ENCODE data around the gene FURIN. TPM values are rescaled to one million over a fixed set of nuclear protein-coding genes. Genes with fewer than 3 reads are reported as not detected.
"Not testable (repeated sequence)": the region's sequence is repeated elsewhere in the genome, so short reads cannot be mapped to it uniquely, and the experiment has no call there.

The FURIN gene
- total and polyA plus RNA-seq, 2 experiments from 2014 or later: 57.7 to 79.6 TPM

DNA sequence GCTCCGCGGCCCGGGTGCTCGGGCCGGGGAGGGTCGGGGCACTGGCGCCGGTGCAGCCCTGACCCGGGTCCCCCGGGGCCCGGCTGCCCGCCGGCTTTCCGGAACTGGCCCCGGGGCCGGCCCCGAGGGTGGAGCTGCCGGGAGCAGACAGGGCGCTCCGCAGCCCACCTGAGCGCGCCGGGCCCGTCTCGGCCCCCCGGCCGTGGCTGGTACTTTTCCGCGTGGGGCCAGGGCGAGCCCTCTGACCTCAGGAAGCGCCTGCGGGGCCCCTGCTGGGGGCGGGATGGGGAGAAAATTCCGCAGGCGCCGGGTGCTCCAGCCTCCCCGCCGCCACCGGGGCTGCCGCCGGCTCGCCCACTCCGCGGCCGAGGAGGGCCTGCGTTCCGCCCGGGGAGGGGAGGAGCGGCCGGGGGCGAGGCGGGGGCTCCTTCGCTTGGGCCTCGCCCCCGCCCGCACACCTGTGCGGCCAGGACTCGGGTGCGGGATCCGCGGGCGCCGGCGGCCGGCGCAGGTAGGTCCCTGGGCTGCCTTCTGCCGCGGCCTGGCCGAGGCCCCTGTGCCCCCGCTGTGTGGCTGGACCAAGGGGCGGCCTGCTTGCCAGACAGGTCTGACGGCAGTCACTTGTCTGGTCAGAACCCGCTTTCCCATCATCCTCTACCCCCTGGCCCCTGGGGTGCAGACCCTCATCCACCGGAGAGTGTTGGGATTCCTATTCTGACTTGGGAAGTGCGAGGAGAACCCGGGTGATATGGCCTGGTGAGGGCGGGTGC lies 3.5 kb downstream of the FURIN start:
- peaks cover 6% of the 10 kb centered on the region for H3K36me3 ChIP-seq
- H3K9me3 ChIP-seq (ENCODE audit: low read depth): no peaks in the 10 kb centered on the region
- TF ChIP-seq, protein P1, sequence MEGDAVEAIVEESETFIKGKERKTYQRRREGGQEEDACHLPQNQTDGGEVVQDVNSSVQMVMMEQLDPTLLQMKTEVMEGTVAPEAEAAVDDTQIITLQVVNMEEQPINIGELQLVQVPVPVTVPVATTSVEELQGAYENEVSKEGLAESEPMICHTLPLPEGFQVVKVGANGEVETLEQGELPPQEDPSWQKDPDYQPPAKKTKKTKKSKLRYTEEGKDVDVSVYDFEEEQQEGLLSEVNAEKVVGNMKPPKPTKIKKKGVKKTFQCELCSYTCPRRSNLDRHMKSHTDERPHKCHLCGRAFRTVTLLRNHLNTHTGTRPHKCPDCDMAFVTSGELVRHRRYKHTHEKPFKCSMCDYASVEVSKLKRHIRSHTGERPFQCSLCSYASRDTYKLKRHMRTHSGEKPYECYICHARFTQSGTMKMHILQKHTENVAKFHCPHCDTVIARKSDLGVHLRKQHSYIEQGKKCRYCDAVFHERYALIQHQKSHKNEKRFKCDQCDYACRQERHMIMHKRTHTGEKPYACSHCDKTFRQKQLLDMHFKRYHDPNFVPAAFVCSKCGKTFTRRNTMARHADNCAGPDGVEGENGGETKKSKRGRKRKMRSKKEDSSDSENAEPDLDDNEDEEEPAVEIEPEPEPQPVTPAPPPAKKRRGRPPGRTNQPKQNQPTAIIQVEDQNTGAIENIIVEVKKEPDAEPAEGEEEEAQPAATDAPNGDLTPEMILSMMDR (IDR thresholded peaks at IDR 0.05; ENCODE audit: low read depth, low read length): no peak
- H3K27me3 ChIP-seq: no peaks in the 10 kb centered on the region
- peak overlapping the region; percentile 69 for H3K4me3 ChIP-seq
- H3K27ac ChIP-seq: peak overlapping the region; percentile 99
- peak in 1 of 2 donors; percentile 47 for DNase-seq (ENCODE audit: low read depth in 1 of 2, low spot score in 1 of 2)
- H3K4me1 ChIP-seq (ENCODE audit: low read depth): peaks cover 36% of the 10 kb centered on the region

DNA sequence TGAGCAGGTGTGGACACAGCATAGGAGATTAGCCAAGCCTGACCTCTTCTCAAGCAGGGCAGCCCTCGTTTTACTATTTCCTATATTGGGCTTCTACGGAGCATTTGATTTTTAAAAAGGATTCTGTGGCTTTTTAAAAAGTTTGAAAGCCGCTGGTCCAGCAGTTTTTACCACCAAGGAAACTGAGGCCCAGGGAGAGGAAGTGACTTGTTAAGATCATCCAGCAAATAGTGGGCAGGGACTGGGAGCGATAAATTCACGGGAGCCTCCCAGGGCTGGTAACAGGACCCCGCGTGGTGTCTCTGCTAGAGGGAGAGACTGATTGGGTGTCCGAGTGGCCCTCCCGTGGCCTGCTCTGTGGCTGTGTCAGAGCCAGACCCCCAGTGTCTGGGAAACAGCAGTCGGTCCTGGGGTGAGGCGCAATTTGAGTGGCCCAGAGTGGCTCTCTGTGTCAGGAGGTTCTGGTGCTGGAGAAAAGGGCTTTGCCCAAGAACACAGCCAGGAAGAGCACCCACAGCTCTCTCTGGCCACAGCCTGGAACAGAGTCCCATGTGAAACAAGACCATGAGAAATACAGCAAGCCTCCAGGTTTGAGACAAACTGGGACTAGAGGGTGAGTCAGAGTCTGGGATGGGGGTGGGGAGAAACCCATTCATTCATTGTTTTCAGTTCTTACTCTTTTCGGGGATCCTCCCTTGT lies 4.2 kb downstream of the FURIN start:
- H3K27ac ChIP-seq: peak overlapping the region; percentile 99

DNA sequence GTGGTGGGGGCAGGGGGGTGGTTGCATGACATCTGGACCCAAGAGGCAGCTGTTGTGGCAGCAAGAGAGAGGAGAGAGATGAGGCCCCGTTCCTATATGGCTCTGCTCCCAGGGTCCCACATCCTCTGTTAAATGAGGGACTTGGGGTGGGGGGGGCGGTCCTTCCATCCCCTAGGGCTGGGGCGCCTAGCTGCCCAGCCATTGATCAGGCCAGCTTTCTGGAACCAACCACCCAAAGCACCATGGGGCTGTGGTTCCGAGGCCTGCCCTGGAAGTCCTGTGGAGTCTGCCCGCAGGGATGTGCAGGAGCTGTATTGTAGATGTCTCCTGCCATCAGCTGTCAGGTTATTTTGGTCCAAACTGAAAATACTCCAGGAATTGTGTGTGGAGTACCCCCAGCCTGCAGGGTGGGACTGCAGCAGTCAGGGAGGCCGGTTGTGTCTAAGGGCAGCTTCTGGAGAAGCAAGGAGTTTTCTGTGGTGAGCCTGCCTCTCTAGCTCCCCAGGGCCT lies 5.2 kb downstream of the FURIN start:
- Histone ChIP-seq H3K9me3 (ENCODE audit: low read depth) (no peaks in the 10 kb centered on the region), H3K4me3 (no peak overlapping the region), H3K27me3 (no peaks in the 10 kb centered on the region), H3K36me3 (peaks cover 15% of the 10 kb centered on the region), H3K27ac (peak overlapping the region; percentile 99), H3K4me1 (ENCODE audit: low read depth) (peaks cover 36% of the 10 kb centered on the region)
- TF ChIP-seq, protein P1 (IDR thresholded peaks at IDR 0.05; ENCODE audit: low read depth, low read length): no peak
- DNase-seq (ENCODE audit: low read depth in 1 of 2, low spot score in 1 of 2): no peak

More for the DNA sequence above, 4.2 kb downstream of the FURIN start:
- Histone ChIP-seq H3K27me3 (no peaks in the 10 kb centered on the region), H3K9me3 (ENCODE audit: low read depth) (no peaks in the 10 kb centered on the region), H3K4me1 (ENCODE audit: low read depth) (peaks cover 36% of the 10 kb centered on the region), H3K4me3 (peak overlapping the region; percentile 69), H3K36me3 (peaks cover 10% of the 10 kb centered on the region)
- TF ChIP-seq, protein P1 (IDR thresholded peaks at IDR 0.05; ENCODE audit: low read depth, low read length): no peak
- peak in 1 of 2 donors; percentile 69 for DNase-seq (ENCODE audit: low read depth in 1 of 2, low spot score in 1 of 2)

DNA sequence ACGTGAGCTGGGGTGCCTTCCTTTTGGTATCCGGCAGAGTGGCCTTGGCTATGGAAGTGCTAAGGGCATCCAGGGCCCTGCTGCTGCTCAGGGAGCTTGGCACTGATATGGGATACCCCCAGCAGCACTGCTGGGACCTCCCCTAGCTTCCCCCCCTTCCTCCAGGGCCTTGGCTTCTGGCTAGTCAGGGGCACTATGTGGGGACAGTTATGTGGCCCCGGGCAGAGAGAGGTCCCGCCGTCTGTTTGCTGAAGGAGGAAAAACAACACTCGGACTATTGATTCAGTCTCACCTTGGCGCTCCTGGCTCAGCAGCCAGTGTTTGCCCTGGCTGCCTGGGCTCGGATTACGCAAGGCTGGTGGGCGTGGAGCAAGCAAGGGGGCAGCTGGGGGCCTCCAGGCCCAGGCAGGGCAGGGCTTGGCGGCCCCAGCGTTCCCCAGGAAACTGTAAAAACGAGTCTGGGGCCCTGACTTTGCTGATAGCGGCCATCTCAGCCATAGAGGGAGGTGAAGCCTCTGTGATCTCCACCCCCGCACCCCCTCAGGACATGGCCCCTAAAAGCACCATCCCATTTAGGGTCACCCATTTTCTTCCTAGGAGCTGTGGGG lies 5.7 kb downstream of the FURIN start:
- TF ChIP-seq, protein P1 (IDR thresholded peaks at IDR 0.05; ENCODE audit: low read depth, low read length): no peak
- Histone ChIP-seq H3K4me1 (ENCODE audit: low read depth) (peaks cover 31% of the 10 kb centered on the region), H3K9me3 (ENCODE audit: low read depth) (no peaks in the 10 kb centered on the region), H3K4me3 (no peak overlapping the region), H3K27ac (peak overlapping the region; percentile 99), H3K36me3 (peaks cover 18% of the 10 kb centered on the region), H3K27me3 (no peaks in the 10 kb centered on the region)
- peak in 1 of 2 donors; percentile 54 for DNase-seq (ENCODE audit: low read depth in 1 of 2, low spot score in 1 of 2)

DNA sequence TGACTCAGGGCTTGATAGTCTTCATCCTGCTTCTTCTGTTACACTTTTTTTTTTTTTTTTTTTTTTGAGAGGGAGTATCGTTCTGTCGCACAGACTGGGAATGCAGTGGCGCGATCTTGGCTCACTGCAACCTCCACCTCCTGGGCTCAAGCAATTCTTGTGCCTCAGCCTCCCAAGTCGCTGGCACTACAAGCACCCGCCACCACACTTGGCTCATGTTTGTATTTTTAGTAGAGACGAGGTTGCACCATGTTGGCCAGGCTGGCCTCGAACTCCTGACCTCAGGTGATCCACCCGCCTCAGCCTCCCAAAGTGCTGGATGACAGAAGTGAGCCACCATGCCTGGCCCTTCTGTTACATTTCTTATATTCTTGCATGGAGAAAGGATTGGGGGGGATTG lies 6.6 kb downstream of the FURIN start:
- H3K9me3 ChIP-seq (ENCODE audit: low read depth); H3K27ac ChIP-seq; H3K4me3 ChIP-seq; DNase-seq (ENCODE audit: low read depth in 1 of 2, low spot score in 1 of 2); H3K27me3 ChIP-seq: not testable (repeated sequence)
- H3K36me3 ChIP-seq: peaks cover 18% of the 10 kb centered on the region
- peaks cover 23% of the 10 kb centered on the region for H3K4me1 ChIP-seq (ENCODE audit: low read depth)

All from cardiac muscle cell (in vitro differentiated cells and primary cell).